Breast epithelium (tissue), 4 donors: ENCODE data around the gene BARX1. TPM values are rescaled to one million over a fixed set of nuclear protein-coding genes. Genes with fewer than 3 reads are reported as not detected.

Source experiments
- DNase-seq, 2 donors: peaks; one replicate each; pipeline ENCODE4 v3.0.0-alpha.2; 2019; ENCODE audit warnings: low spot score in 2 of 2
- H3K27ac ChIP-seq, 2 donors: fragments of 200-600 bp; sonication (generic) in 1 of 2; one replicate each; pipeline ENCODE4 v1.5.1; 2016 to 2019; ENCODE audit warnings: mild to moderate bottlenecking in 1 of 2
- H3K27me3 ChIP-seq, 2 donors: fragments of 200-600 bp; sonication (generic) in 1 of 2; one replicate each; pipeline versions ENCODE4 v1.5.1 to v1.6.0; 2017 to 2019; ENCODE audit warnings: control low read depth in 1 of 2, mild to moderate bottlenecking in 1 of 2
- H3K36me3 ChIP-seq: fragments of 200-600 bp; one replicate; pipeline ENCODE4 v1.5.1; 2019
- H3K4me1 ChIP-seq, 2 donors: fragments of 200-600 bp; sonication (generic); one replicate each; pipeline ENCODE4 v1.5.1; 2016 to 2019; ENCODE audit warnings: control low read depth in 1 of 2
- H3K4me3 ChIP-seq, 3 donors: fragments of 200-600 bp; sonication (generic); 1 replicate in 2 of 3; 2 replicates in 1 of 3; pipeline ENCODE4 v1.5.1; 2016 to 2019; ENCODE audit warnings: mild to moderate bottlenecking in 3 of 3, moderate library complexity in 2 of 3
- H3K9me3 ChIP-seq, 2 donors: fragments of 200-600 bp; sonication (generic) in 1 of 2; one replicate each; pipeline ENCODE4 v1.5.1; 2016 to 2019; ENCODE audit warnings: control low read depth in 1 of 2
- POLR2A ChIP-seq: fragments of 450-650 bp; IDR thresholded peaks from one replicate; pipeline ENCODE4 v1.6.1; 2016; ENCODE audit warnings: antibody characterized with exemption, mild to moderate bottlenecking, moderate library complexity
- POLR2AphosphoS5 ChIP-seq, 3 donors: sonication (generic); formaldehyde crosslinking; IDR thresholded peaks; one replicate each; pipeline ENCODE4 v1.6.1; 2017; ENCODE audit warnings: antibody characterized with exemption in 3 of 3
- intact Hi-C: fragments of 100-400 bp; cut with DNase I; formaldehyde crosslinking; loops from one replicate; pipeline ENCODE4 v1.15.1; 2023; ENCODE audit warnings: low total_unique reads
- total RNA-seq, 3 donors: library from RNA; depleted of rRNA; stranded (reverse); fragments of >200 nt; gene quantifications; one replicate each; pipeline ENCODE4 v1.1.0, GENCODE V29; 2016
- TF ChIP-seq, protein P1 (sequence below), 3 donors: fragments of 450-650 bp; IDR thresholded peaks; one replicate each; pipeline ENCODE4 v1.5.1; 2016 to 2017; ENCODE audit warnings: antibody characterized with exemption in 3 of 3, mild to moderate bottlenecking in 3 of 3, moderate library complexity in 3 of 3

Gene BARX1
- total RNA-seq, 3 donors from 2014 or later: 2.6 to 2.9 TPM; not detected in 1

DNA sequence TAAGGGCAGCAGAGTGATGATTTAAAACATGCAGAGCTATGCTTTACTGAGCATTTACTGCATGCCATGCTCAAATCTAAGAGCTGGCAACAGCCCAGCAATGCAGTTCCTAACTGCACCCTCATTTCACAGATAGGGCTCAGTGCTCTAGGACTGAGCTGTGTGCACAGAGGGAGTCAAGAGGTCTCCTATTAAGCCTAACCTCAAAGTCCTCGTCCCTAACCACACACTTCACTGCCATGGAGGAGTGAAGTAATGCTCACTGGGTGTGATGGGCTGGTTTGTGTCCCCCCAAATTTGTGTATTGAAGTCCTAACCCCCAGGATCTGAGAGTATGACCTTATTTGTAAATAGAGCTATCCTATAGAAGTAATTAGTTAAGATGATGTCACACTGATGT, 25.9 kb downstream of the BARX1 start:
- H3K4me3 ChIP-seq: no peak overlapping the region
- intact Hi-C loops: no loop called here
- H3K27me3 ChIP-seq: peaks cover 0 to 29% of the 10 kb centered on the region in 2 donors
- no peaks in the 10 kb centered on the region for H3K36me3 ChIP-seq
- no peaks in the 10 kb centered on the region for H3K4me1 ChIP-seq
- H3K9me3 ChIP-seq: no peaks in the 10 kb centered on the region
- no peak for DNase-seq
- TF ChIP-seq POLR2A (no peak), POLR2AphosphoS5 (IDR thresholded peaks at IDR 0.05) (no peak)
- TF ChIP-seq, protein P1, sequence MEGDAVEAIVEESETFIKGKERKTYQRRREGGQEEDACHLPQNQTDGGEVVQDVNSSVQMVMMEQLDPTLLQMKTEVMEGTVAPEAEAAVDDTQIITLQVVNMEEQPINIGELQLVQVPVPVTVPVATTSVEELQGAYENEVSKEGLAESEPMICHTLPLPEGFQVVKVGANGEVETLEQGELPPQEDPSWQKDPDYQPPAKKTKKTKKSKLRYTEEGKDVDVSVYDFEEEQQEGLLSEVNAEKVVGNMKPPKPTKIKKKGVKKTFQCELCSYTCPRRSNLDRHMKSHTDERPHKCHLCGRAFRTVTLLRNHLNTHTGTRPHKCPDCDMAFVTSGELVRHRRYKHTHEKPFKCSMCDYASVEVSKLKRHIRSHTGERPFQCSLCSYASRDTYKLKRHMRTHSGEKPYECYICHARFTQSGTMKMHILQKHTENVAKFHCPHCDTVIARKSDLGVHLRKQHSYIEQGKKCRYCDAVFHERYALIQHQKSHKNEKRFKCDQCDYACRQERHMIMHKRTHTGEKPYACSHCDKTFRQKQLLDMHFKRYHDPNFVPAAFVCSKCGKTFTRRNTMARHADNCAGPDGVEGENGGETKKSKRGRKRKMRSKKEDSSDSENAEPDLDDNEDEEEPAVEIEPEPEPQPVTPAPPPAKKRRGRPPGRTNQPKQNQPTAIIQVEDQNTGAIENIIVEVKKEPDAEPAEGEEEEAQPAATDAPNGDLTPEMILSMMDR (IDR thresholded peaks at IDR 0.05): no peak
- H3K27ac ChIP-seq: no peak overlapping the region

DNA sequence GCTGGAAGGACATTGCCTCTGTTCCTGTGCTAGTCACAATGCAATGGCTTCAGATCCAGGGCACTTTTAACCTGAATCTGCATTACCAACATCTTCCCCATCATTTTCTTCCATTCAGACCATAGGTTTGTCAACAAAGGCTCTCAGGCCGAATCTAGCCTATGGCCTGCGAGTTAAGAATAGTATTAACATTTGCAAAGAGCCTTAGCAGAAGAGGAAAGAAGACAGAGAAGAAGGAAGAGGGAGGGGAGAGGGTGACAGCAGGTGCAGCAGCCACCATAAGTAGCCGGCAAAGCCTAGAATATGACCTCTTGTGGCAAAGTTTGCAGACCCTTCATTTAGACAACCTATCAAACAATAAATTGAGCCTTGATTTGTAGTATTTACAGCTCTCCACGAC, 32.6 kb downstream of the BARX1 start:
- DNase-seq: no peak
- H3K4me3 ChIP-seq: no peak overlapping the region
- TF ChIP-seq, protein P1 (IDR thresholded peaks at IDR 0.05): no peak
- no peak for TF ChIP-seq POLR2A
- TF ChIP-seq POLR2AphosphoS5 (IDR thresholded peaks at IDR 0.05): no peak
- intact Hi-C loops: no loop called here
- H3K9me3 ChIP-seq: no peaks in the 10 kb centered on the region
- H3K36me3 ChIP-seq: no peaks in the 10 kb centered on the region
- H3K4me1 ChIP-seq: no peaks in the 10 kb centered on the region
- no peak overlapping the region for H3K27ac ChIP-seq
- peaks cover 0 to 6% of the 10 kb centered on the region in 2 donors for H3K27me3 ChIP-seq

DNA sequence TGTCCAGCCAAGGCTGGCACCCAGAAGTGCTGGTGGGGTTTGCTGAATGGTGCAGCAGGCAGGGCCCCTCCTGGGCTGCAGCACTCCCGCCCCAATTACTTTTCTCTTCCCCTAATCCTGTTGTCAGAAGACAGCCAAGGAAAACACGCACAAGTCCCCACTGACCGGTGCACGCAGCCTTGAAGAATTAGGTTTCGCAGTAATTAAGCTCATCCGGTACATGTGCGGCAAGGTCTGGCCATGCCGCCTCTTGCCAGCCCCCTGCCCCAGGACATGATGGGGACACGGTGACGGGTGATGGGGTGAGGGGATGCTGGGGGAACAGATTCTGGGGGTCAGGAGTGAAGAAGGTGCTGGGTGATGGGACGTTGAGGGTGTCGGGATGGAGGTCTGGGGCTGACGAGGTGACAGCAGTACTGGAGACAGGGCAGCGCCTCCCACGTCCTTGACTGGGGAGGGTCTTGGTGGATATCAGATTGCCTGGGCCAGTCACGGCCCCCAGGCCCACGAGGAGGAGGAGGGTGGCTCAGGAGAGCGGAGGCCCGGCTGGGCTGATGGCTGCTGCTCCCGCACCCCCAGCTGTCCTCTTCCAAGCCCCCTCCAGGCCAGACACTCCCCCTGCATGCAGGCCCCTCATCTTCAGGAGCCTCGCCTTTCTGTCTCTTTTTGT, 34.9 kb downstream of the BARX1 start:
- H3K27ac ChIP-seq: no peak overlapping the region
- TF ChIP-seq, protein P1 (IDR thresholded peaks at IDR 0.05): no peak
- TF ChIP-seq POLR2A (no peak), POLR2AphosphoS5 (IDR thresholded peaks at IDR 0.05) (no peak)
- intact Hi-C loops: no loop called here
- peaks cover 0 to 6% of the 10 kb centered on the region in 2 donors for H3K27me3 ChIP-seq
- H3K9me3 ChIP-seq: no peaks in the 10 kb centered on the region
- DNase-seq: no peak
- no peak overlapping the region for H3K4me3 ChIP-seq
- no peaks in the 10 kb centered on the region for H3K4me1 ChIP-seq
- no peaks in the 10 kb centered on the region for H3K36me3 ChIP-seq

DNA sequence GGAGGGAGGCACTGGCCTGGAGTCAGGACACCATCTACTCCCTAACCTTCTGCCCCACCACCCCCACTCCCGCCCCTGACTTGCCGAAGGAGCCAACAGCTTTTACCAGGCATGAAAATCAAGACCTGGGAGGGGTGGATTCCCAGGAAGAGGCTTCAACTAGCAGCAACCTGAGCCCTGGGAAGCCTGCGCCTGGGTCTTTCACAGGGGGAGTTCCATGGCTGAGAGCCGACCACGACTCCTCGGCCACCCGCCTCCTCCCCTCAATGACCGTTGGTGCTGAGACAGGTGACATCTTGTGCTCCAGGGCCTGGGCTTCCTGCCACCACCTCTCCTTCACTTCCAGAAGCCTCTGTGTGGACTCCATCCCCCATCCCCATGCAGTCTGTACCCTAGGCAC, 37.1 kb downstream of the BARX1 start:
- no peak overlapping the region for H3K4me3 ChIP-seq
- intact Hi-C loops: no loop called here
- no peak for TF ChIP-seq POLR2AphosphoS5 (IDR thresholded peaks at IDR 0.05)
- H3K4me1 ChIP-seq: no peaks in the 10 kb centered on the region
- DNase-seq: no peak
- H3K36me3 ChIP-seq: no peaks in the 10 kb centered on the region
- peaks cover 0 to 6% of the 10 kb centered on the region in 2 donors for H3K27me3 ChIP-seq
- H3K27ac ChIP-seq: no peak overlapping the region
- no peaks in the 10 kb centered on the region for H3K9me3 ChIP-seq

DNA sequence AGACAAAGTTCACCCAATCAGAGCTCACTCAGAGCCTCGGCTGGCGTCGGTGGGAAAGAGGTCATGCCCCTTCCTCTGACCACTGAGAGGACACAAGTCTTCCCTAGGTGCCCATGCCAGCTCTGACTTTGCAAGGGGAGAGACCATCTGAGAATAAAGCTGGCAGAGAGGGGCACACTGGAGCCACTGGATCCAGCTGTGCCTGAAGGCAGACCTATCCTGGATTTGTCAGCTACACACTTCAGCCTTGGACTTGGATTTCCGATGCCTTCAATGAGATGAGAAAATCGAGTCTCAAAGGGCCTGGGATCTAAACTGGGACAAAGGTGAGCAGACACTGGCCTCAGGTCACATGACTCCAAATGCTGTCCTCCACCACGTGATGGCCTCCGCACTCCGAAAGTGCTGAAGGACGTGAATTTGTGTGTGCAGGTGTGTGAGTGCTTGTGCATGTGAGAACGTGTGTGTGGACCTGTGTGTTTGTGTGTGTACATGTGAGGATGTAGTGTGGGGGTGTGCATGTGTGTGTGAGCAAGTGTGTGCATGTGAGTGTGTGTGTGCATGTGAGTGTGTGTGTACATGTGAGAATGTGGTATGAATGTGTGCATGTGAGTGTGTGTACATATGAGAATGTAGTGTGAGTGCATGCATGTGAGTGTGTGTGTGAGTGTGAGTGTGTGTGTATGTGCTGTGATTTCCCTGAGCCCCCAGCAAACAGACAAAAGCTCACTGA, 37.9 kb downstream of the BARX1 start:
- H3K36me3 ChIP-seq: no peaks in the 10 kb centered on the region
- peaks cover 0 to 6% of the 10 kb centered on the region in 2 donors for H3K27me3 ChIP-seq
- H3K27ac ChIP-seq: no peak overlapping the region
- H3K4me3 ChIP-seq: no peak overlapping the region
- no peaks in the 10 kb centered on the region for H3K4me1 ChIP-seq
- no peak for TF ChIP-seq POLR2AphosphoS5 (IDR thresholded peaks at IDR 0.05)
- TF ChIP-seq, protein P1 (IDR thresholded peaks at IDR 0.05): no peak
- no peak for TF ChIP-seq POLR2A
- DNase-seq: no peak
- no peaks in the 10 kb centered on the region for H3K9me3 ChIP-seq
- intact Hi-C loops: no loop called here
